Measurements from ENCODE around the gene CCM2.
"Not testable (repeated sequence)": the region's sequence is repeated elsewhere in the genome, so short reads cannot be mapped to it uniquely, and the experiment has no call there.

Gene CCM2

DNA sequence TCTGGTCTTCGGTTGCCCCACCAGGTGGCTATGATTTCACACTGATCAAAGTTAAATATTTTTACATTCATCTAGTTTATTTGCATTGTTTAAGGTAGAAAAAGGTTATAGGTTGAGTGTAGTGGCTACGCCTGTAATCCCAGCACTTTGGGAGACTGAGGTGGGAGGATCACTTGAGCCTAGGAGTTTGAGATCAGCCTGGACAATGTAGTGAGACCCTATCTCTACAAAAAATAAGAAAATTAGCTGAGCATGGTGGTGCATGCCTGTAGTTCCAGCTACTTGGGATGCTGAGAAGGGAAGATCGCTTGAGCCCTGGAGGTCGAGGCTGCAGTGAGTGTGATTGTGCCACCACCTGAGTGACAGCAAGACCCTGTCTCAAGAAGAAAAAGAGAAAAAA is 3.8 kb downstream of the CCM2 start:
- no peak for DNase-seq

- DNase-seq, result no peak
These were observed 7.1 kb downstream of the CCM2 start for GRCh38 chr7:45007106-45007505.

GRCh38 chr7:45007571-45008328 is 7.7 kb downstream of the CCM2 start:
- no peak for DNase-seq

- DNase-seq, result no peak
These were observed 13.5 kb downstream of the CCM2 start for GRCh38 chr7:45013465-45013967.

- no peak for DNase-seq
These were observed 15.3 kb downstream of the CCM2 start for GRCh38 chr7:45015313-45015712.

GRCh38 chr7:45017253-45017652 is 17.3 kb downstream of the CCM2 start:
- DNase-seq, result no peak

DNA sequence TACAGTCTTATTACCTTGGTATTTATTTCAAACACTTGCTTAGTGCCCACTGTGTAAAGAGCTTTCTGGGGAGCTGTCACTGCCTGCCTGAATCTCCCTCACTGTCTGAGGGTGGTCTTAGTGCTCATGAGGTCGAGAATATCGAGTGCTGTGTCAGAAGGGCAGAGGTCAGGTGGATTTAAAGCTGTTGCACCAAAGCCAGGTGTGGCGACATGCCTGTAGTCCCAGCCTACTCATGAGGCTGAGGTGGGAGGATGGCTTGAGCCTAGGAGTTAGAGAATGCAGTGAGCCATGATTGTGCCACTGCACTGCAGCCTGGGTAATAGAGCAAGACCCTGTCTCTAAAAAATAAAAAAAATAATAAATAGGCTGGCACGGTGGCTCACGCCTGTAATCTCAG is 20.9 kb downstream of the CCM2 start:
- no peak for DNase-seq

DNA sequence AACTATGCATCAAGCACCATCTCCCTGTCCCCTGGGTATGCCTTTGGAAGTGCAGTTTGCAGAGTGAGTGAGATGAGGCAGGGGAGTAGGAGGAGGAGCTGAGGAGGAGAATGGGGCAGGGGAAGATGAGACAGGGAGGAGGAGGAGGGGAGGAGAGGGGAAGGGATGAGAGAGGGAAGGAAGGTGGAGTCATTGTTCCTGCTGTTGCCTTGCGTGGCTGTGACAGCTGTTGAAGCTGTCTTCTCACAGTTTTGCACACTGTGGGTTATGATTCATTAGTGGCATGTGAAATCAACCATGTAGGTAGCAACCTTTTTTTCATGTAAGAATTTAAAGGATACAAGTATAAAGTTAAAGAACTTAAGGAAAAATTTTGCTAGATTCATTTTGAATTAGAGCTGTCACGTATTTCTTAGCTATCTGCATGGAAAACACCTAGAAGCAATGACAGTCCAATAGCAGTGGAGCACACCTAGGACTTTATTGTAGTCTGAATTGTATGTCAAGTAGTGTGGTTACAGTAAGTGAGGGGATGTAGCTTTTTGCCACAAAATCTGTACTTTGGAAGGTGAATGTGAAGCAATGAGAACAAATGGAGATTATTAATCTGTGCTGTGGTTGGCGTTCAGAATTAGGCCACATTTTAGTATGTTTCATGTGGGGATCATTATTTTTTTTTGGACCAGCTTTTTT is 21.7 kb downstream of the CCM2 start:
- DNase-seq, result no peak

DNA sequence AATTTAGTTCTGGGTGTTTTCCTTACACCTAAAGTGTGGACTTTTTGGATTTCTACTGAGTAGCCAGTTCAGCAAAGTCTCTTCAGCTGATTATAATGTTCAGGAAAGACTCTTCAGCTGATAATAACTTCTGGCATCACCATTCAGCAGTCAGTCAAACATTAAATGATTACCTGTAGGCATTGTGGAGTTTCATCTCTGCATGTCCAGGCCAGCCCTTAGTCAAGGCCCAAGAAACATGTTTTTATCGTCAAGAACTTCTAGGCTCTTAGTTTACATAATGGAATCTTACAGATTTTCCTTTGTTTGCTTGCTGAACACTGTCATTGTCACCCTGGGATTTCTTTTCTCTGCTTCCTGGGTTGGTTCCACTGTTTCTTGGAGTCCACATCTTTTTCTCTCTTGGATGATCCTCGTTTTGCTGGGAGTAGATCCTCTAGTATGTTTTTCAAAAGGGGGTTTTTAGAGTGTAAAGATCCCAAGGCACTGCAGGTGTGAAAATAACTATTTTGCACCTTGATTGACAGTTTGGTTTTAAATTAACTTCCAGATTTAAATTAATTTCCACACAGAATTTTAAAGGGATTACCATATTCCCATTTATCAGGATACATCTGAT is 24.2 kb downstream of the CCM2 start:
- no peak for DNase-seq

DNA sequence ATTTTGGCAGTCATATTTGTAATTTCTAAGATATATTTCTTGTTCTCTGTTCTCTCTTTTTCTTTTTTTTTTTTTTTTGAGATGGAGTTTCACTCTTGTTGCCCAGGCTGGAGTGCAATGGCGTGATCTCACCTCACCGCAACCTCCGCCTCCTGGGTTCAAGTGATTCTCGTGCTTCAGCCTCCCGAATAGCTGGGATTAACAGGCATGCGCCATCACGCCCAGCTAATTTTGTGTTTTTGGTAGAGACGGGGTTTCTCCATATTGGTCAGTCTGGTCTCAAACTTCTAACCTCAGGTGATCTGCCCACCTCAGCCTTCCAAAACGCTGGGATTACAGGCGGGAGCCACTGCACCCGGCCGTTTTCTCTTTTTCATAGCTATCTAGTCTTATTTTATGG is 25.5 kb downstream of the CCM2 start:
- not testable (repeated sequence) for DNase-seq

DNA sequence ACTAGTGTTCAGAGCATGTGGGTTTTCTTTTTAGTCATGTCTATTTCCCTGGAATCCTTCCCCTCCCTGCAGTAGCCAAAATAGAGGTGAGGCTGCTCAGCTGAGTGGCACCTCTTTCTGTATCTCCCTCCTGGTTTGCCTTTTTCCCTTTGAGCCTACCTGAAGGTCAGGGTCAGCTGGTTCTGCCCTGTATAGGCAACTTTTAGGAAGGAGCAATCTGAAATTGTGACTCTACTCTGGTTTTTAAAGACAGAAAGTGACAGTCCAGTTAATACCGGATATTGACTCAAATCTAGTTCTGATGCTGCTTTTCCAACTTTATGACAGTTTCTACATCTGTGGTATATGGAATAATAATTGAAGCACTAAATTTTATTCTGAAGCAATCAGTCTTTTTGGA is 26.0 kb downstream of the CCM2 start:
- DNase-seq, result no peak

- DNase-seq, result no peak
These were observed 27.2 kb downstream of the CCM2 start for GRCh38 chr7:45026984-45027773.

- no peak for DNase-seq
These were observed 27.7 kb downstream of the CCM2 start for GRCh38 chr7:45027774-45028114.

GRCh38 chr7:45028138-45028919 is 28.3 kb downstream of the CCM2 start:
- DNase-seq, result no peak

DNA sequence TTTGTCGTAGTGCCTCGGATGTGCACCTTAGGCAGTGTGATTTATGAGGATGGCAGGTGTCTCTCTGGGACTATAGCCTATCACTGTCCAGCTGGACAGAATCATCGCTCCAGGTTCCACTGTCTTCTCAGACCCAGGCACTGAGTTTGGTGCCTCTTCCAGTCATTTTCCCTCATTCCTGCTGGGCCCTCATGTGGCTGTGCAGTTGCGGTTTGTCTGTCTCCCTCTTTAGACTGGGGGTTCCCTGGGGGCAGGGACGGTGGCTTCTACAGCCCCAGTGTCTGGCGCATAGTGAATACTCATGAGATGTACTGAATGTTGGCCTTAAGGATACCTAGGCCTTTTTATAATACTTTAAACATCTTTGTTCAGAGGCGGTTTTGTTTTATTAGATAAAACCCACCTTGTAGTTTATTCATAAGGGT is 28.9 kb downstream of the CCM2 start:
- no peak for DNase-seq

DNA sequence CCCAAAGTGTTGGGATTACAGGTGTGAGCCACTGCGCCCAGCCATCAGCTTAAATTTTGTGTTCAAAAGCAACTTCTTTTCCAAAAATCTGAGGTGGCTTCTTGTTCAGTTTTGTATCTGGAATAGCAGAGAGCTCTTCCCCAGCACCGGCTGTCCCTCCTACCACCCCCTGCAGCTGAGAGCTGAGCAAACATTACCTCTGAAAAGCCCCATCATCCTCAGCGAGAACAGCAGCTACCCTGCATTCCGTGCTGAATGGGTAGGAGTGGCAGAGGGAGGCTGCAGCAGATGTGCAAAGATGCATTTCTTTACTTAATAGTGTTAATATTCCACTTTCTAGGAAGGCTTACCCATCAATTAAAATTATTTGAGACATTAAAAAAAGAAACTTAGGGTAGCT is 31.8 kb downstream of the CCM2 start:
- peak; percentile 7 for DNase-seq

DNA sequence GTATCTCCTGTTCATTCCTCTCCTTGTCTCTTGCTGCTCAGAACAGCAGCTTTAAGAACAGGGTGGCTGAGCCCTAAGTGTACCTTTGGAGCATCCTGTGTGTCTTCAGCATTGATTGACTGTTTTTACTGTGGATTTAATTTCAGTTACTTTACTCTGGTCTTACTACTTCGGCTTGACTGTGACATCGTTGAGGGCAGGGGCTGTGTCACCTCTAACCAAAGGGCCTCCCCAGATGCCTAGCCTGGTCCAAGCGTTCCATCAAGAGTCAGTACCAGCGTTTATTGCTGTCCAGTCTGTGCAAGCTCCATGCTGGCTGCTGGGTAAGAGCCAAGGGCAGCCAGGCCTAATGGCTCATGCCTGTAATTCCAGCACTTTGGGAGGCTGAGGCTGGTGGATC is 32.4 kb downstream of the CCM2 start:
- DNase-seq, result no peak

GRCh38 chr7:45033261-45033930 is 33.4 kb downstream of the CCM2 start:
- peak; percentile 3 for DNase-seq

GRCh38 chr7:45033931-45034290 is 33.9 kb downstream of the CCM2 start:
- DNase-seq, result no peak

DNA sequence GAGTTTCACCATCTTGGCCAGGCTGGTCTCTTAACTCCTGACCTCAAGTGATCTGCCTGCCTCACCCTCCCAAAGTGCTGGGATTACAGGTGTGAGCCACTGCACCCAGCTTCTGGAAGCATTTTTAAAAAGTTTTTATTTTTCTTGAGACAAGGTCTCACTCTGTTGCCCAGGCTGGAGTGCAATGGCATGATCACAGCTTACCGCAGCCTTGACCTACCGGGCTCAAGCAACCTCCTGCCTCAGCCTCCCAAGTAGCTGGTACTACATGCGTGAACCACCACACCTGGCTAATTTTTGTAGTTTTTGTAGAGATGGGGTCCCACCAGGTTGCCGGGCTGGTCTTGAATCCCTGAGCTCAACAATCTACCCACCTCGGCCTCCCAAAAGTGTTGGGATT is 34.7 kb downstream of the CCM2 start:
- not testable (repeated sequence) for DNase-seq

- DNase-seq, result no peak
These were observed 35.4 kb downstream of the CCM2 start for GRCh38 chr7:45035371-45035770.

GRCh38 chr7:45035893-45036292 is 35.9 kb downstream of the CCM2 start:
- no peak for DNase-seq

All from NCI-H2227 treated with DMSO at 0.1 percent for 48 hours (cell line).